ENCODE results near the gene BRD3OS. TPM values are rescaled to one million over a fixed set of nuclear protein-coding genes. Genes with fewer than 3 reads are reported as not detected.

The BRD3OS gene
- total and polyA plus RNA-seq, 2 of the 4 experiments (the other 2 are of a cell fraction) = 15.8 to 20.7 TPM

Other genes starting within 250 kb of the BRD3OS start
- gene VAV2, start 33.2 kb upstream of the BRD3OS start, total RNA-seq (2012; rRNA removed) = 9.7 and 10.8 TPM in 2 replicates
- gene VAV2, start 33.2 kb upstream of the BRD3OS start, polyA plus RNA-seq (2012; rRNA removed) = 13.4 and 13.5 TPM in 2 replicates
- gene BRD3, start 42.5 kb downstream of the BRD3OS start, total RNA-seq (2012; rRNA removed) = 2.2 and 3.6 TPM in 2 replicates
- gene BRD3, start 42.5 kb downstream of the BRD3OS start, polyA plus RNA-seq (2012; rRNA removed) = 7.1 and 7.2 TPM in 2 replicates
- 18.3 and 19.2 TPM in 2 replicates for gene WDR5, start 110.6 kb downstream of the BRD3OS start, total RNA-seq (2012; rRNA removed)
- 25.7 and 26.6 TPM in 2 replicates for gene WDR5, start 110.6 kb downstream of the BRD3OS start, polyA plus RNA-seq (2012; rRNA removed)
- gene RNU6ATAC, start 139.1 kb downstream of the BRD3OS start, total RNA-seq (2012; rRNA removed) = under 0.01 TPM in 1 of 2 replicates, not detected in the other
- gene RNU6ATAC, start 139.1 kb downstream of the BRD3OS start, polyA plus RNA-seq (2012; rRNA removed) = not detected in 2 replicates